ENCODE measurements around the gene RNF187. TPM values are rescaled to one million over a fixed set of nuclear protein-coding genes. Genes with fewer than 3 reads are reported as not detected.

The RNF187 gene
- total and polyA plus RNA-seq, 10 of the 15 experiments (the other 5 are each of a cell fraction or from before 2014, with no cell fraction given) = 2.6 to 116 (median 29.5) TPM

GRCh38 chr1:228497817-228498216 lies 10.6 kb downstream of the RNF187 start (continued):
- no peak for TF ChIP-seq ZNF592 (IDR thresholded peaks at IDR 0.05)
- no peak for TF ChIP-seq PKNOX1 (IDR thresholded peaks at IDR 0.05)
- TF ChIP-seq REST (IDR thresholded peaks at IDR 0.05; ENCODE audit: low read depth, low read length) = no peak
- no peak for TF ChIP-seq RB1 (IDR thresholded peaks at IDR 0.05; ENCODE audit: borderline replicate concordance)
- TF ChIP-seq HCFC1 (IDR thresholded peaks at IDR 0.05; ENCODE audit: low read length) = no peak
- no peak for TF ChIP-seq TBL1XR1 (IDR thresholded peaks at IDR 0.05; ENCODE audit: low read depth, low read length)
